ENCODE measurements around the gene KRTAP7-1. TPM values are rescaled to one million over a fixed set of nuclear protein-coding genes. Genes with fewer than 3 reads are reported as not detected.

The KRTAP7-1 gene
- total RNA-seq, 1 donor from 2014 or later: not detected

- Mint-ChIP-seq H3K9me3 (no peaks in the 10 kb centered on the region), H3K27me3 (no peaks in the 10 kb centered on the region), H3K4me3 (no peak overlapping the region), H3K27ac (no peak overlapping the region), H3K36me3 (no peaks in the 10 kb centered on the region), H3K4me1 (ENCODE audit: unreplicated experiment) (no peaks in the 10 kb centered on the region)
- TF ChIP-seq CTCF (conservative IDR thresholded peaks at IDR 0.05): no peak
- no peak for DNase-seq (ENCODE audit: extremely low spot score, unreplicated experiment)
Measured at GRCh38 chr21:30793581-30794314, 35.8 kb downstream of the KRTAP7-1 start.

GRCh38 chr21:30779249-30779648 lies 50.3 kb downstream of the KRTAP7-1 start:
- no peaks in the 10 kb centered on the region for H3K4me1 Mint-ChIP-seq (ENCODE audit: unreplicated experiment)

More at GRCh38 chr21:30779249-30779648, 50.3 kb downstream of the KRTAP7-1 start:
- TF ChIP-seq CTCF (conservative IDR thresholded peaks at IDR 0.05): no peak
- Mint-ChIP-seq H3K4me3 (no peak overlapping the region), H3K9me3 (no peaks in the 10 kb centered on the region), H3K27me3 (no peaks in the 10 kb centered on the region), H3K36me3 (no peaks in the 10 kb centered on the region), H3K27ac (no peak overlapping the region)
- DNase-seq (ENCODE audit: extremely low spot score, unreplicated experiment): no peak

Other genes starting within 250 kb of the KRTAP7-1 start
- gene KRTAP22-2, start 239.4 kb downstream of the KRTAP7-1 start, total RNA-seq (ENCODE audit: low replicate concordance): not detected in 2 replicates
- not detected in 2 replicates for gene KRTAP6-3, start 237.3 kb downstream of the KRTAP7-1 start, total RNA-seq (ENCODE audit: low replicate concordance)
- gene KRTAP6-2, start 230.9 kb downstream of the KRTAP7-1 start, total RNA-seq (ENCODE audit: low replicate concordance): not detected in 2 replicates
- gene KRTAP22-1, start 228.7 kb downstream of the KRTAP7-1 start, total RNA-seq (ENCODE audit: low replicate concordance): not detected in 2 replicates
- not detected in 2 replicates for gene KRTAP6-1, start 215.8 kb downstream of the KRTAP7-1 start, total RNA-seq (ENCODE audit: low replicate concordance)
- not detected in 2 replicates for gene KRTAP20-1, start 213.3 kb downstream of the KRTAP7-1 start, total RNA-seq (ENCODE audit: low replicate concordance)
- not detected in 2 replicates for gene KRTAP20-4, start 209.1 kb downstream of the KRTAP7-1 start, total RNA-seq (ENCODE audit: low replicate concordance)
- not detected in 2 replicates for gene KRTAP20-2, start 194.6 kb downstream of the KRTAP7-1 start, total RNA-seq (ENCODE audit: low replicate concordance)
- gene KRTAP20-3, start 186.9 kb downstream of the KRTAP7-1 start, total RNA-seq (ENCODE audit: low replicate concordance): not detected in 2 replicates
- not detected in 2 replicates for gene KRTAP21-3, start 111.0 kb downstream of the KRTAP7-1 start, total RNA-seq (ENCODE audit: low replicate concordance)
- not detected in 2 replicates for gene KRTAP21-2, start 82.5 kb downstream of the KRTAP7-1 start, total RNA-seq (ENCODE audit: low replicate concordance)
- not detected in 2 replicates for gene KRTAP21-1, start 74.3 kb downstream of the KRTAP7-1 start, total RNA-seq (ENCODE audit: low replicate concordance)
- not detected in 2 replicates for gene KRTAP8-1, start 16.5 kb downstream of the KRTAP7-1 start, total RNA-seq (ENCODE audit: low replicate concordance)
- not detected in 2 replicates for gene KRTAP11-1, start 51.8 kb upstream of the KRTAP7-1 start, total RNA-seq (ENCODE audit: low replicate concordance)
- gene KRTAP19-8, start 208.7 kb upstream of the KRTAP7-1 start, total RNA-seq (ENCODE audit: low replicate concordance): not detected in 2 replicates

Data from type B pancreatic cell (in vitro differentiated cells).